Activated effector memory CD4-positive, alpha-beta T cell treated with Interleukin-2 at 50 U/mL for 16 hours (primary cell): Measurements from ENCODE around the gene BANK1.

Experiments
- DNase-seq: peaks from one replicate; pipeline ENCODE4 v3.0.0-alpha.2; 2020

The BANK1 gene

DNA sequence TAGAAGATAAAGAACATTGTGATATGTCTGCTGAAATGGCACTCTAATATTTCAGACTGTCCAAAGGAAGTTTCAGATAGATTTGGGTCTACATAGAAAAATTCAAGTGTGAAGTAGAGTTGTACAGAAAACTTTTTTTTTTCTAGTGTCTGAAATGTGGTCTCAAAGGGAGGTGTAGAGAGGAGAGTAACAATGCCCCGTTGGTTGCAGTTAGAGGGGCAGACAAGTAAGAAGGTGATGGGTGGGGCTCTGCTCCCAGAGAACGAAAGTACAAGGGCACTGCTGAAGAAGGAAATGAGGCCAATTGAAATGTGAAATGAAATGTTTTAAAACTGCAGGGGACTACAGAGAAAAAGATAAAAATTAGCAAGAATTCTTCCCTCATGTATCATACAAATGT, 177.8 kb downstream of the BANK1 start:
- no peak for DNase-seq

GRCh38 chr4:101969965-101970364, 179.4 kb downstream of the BANK1 start:
- no peak for DNase-seq

DNA sequence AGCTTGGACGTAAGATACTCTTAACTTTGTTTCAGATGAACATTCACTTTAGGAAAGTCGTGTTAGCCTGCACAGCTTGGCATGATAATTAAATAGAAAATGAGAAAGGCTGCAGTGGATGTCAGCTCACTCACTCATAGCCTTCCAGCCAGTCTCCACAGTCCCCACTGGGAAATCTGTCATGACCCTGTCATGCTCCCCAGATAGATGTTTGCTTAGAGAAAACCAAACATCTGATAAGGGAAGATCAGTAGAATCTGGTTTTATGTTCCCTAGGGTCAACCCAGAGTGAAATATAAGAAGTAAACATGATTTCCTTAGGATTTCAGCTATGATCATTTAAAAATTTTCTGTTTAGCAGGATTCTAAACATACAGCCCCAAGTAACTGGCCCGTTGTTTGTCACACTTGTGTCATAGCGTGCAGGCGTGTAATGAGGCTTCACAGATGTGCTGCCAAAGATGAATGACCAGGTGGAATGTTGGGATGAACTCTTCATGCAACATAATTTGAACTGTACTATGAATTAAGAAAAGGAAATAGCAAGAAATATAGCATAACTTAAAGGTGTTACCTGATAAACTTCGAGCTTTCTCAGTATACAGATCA, 180.1 kb downstream of the BANK1 start:
- no peak for DNase-seq

- no peak for DNase-seq
Observed at GRCh38 chr4:101972791-101973190, 182.3 kb downstream of the BANK1 start.

GRCh38 chr4:101973361-101973760, 182.8 kb downstream of the BANK1 start:
- DNase-seq = no peak

DNA sequence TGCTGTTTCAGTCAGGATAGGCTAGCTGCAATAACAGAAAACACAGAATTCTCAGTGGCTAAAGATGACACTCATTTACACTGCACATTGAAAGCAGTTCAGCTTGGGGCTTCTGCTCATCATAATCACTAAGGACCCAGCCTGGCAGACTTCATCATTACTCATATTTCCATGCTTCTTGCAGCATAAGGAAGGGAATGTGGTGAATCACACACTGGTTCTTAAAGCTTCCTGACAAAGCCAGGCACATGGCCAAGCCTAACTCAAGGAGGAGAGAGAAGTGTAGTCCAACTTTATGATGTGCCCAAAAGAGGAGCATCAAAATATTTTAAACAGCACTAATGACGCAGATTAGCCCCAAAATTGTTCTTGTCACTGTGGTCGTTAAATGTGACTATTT, 186.5 kb downstream of the BANK1 start:
- no peak for DNase-seq

DNA sequence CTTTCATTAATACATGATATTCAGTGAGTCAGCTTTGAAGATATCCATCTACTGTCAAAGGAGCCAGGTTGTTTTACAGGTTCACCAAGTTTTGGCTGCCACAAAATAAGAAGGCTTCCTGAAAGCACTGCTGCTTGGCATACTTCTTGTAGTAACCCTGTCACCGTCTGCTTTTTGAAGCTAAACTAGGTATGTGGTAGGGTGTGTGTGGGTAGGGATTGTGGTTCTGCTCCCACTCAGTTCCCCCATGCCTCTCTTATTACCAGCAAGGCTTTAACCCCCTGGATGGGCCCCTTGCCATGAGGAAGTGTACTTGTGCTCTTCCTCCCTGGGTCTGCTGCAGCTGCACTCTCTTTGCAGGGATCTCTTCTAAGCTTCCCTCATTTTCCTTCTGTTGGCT, 191.2 kb downstream of the BANK1 start:
- DNase-seq = no peak

- DNase-seq = no peak
Observed at GRCh38 chr4:101983835-101984234, 193.3 kb downstream of the BANK1 start.

DNA sequence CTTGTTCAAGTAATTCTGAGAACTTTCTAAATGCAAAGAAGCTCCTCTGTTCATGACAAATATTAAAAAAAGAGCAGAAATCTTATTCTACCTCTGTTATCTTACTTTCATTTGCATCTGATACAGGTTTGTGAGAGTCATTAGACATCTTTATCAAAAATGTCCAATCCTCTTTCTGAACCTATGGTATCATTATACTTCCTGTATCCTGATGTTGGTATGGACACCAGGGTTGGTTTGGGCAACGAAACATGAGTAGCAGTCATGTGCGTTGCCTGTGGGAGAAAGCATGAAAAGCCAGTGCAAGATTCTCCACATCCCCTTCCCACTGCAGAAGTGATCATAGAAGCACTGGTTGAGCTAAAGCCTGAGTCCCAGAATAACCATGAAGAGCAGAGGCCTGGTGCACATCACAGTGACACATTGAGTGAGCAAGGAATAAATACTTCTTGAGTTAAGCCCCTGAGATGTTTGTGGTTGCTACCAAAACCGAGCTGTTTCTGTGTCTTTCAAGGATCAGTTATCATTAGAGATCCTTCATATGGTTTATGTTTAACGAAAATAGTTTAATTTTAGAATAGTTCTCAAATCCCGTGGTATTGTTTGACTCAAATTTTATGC, 197.2 kb downstream of the BANK1 start:
- DNase-seq = no peak

- DNase-seq = no peak
Observed at GRCh38 chr4:101989551-101989950, 199.0 kb downstream of the BANK1 start.

- DNase-seq = no peak
Observed at GRCh38 chr4:101992446-101992845, 201.9 kb downstream of the BANK1 start.

DNA sequence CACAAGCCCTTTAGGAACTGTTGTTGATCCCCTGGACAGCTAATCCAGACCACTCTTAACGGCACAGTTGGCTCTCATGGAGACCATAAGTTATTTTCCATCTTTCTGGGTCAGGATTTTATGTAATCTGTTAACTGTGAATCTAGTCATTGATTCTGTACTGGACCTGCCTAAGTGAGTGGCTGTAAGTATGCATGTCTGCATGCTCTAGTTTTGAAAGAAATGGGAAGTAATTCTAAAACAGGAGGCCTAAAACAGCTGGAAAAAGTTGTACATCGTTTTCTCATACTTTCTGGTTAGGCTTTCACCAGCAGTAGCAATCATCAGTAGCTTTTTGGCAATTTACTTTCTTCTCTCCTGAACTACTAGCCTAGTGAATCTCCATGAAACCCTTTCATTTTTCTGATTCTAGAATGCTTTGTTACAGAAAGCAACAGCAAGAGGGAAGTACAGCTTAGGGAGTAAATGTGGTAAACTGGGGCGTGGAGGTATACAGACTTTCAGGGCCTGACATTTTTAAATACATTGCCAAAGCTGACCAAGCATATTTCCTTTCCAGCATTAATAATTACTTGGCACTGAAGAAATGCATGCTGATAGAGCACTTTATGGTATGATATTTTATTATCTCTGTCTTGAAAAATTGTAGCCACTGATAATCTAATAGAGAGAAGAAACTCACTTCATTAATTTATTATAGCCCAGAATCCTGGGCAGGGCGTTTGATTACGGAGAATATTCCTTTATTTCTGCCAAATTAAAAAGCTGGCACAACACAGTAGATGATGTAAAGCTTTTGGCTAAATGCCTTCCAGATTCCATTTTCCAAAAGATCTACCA, 202.7 kb downstream of the BANK1 start:
- DNase-seq = no peak

DNA sequence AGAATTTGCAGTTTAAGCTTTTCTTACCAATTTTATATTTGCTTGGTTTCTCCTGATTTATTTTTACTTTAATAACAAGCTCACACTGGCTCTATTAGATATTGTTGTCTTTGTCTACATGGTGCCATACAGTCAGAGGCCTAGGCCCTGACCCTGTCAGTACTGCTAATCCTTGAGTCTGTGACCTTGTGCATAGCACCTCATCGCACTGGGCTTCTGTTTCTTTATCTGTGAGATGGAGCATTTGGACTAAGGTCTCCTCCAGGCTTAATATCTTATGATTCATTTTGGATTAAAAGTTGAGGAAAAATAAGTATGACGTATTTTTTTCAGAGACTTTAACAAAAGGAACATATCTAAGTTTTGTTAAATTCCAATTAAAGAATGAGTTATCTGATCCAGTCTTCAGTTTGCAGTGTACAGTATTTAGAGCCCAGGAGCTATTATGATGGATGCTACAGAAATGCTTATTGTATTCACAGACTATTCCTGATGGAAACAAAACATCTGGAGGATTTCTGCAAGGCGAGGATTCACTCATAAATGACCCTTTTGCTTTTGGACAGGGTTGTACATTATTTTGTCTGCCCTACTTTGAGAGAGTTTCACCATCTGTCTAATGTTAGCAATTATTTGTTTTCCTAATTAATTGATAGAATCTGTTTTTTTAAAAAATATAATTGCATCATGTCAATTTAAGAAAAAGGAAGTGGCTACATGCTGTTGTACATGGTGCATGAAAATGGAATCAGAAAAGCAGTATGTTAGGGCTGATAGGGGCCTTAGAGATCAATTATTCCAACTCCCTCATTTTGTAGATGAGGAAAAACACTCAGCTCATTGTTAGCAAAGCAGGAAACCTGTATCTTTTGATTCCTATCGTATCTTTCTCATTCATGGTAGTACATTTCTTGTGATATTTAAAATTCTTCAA, 203.6 kb downstream of the BANK1 start:
- no peak for DNase-seq

DNA sequence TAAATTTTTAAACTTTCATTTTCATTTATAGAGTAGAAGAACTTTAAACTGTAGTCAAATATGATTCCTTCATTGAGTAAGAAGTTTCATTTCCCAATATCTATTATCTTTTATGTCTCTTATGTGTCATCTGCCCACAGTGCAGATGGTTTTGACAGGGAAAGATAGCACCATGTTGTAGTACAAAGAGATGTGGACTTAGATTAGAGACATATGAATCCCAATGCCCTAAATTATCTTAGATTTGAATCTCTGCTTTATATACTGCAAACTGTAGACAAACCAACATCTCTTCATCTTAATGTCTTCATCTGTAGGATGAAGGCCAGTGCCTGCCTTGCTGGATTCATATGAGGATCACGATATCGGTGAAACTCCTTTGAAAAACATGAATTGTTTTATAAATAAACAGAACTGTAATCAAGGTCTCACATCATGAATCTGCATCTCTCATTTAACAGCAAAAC, 217.5 kb downstream of the BANK1 start:
- DNase-seq = no peak

DNA sequence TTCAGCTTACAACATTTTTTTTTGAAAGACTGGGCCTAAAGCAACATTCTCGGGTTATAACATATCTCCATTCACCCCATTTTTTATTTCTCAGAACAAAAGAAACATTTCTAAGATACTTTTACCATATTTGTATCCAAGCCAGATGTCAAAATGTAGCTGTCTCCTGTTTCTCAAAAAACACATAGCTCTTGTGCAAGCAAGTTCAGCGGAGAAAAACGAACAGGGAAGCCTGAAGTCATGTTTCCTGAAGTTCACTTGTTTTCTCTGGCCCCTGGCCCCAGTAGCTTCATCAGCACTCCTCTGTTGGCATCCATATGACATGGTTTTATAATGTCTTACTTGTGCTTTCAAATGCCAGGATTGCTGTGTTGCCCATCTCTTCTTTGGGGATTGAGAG, 218.2 kb downstream of the BANK1 start:
- no peak for DNase-seq

GRCh38 chr4:102022343-102022742, 231.8 kb downstream of the BANK1 start:
- no peak for DNase-seq

DNA sequence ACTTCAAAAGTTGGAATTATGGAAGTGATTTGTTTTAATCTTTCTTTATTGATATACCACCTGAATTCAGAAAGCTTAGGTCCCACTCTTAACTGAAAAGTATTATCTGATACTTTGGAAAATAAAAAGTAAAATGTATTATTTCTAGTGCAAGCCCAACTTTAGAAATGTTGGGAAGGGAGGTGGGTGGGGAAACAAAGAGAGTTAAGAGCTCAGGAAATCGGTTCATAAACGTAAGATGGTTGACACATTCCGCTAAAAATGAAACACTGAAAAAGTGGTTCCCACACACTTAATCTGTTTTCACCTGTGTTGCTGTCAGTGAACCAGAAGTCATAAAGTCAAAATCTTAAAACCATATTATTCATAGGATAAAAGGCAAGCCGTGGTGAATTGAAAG, 237.4 kb downstream of the BANK1 start:
- no peak for DNase-seq

- DNase-seq = no peak
Observed at GRCh38 chr4:102031406-102031805, 240.9 kb downstream of the BANK1 start.

DNA sequence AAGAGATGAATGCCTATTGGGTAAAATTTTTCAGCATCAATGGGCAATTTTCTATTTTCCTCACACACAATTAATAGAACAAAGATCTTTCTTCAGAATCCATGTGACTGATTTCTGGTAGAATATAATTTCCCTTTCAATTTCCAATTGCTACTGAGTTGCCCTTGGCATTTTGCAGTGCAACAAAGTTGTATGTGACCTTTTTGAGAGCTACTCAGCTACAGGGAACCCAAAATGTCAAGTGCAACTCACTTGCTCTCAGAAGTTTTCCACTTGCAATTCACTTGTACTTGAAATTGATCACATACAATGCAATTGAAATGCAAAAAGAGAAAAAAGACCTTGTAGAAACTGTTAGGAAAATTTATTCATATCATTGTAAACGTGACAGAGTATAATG, 245.5 kb downstream of the BANK1 start:
- DNase-seq = no peak

GRCh38 chr4:102036619-102037376, 246.3 kb downstream of the BANK1 start:
- DNase-seq = no peak

GRCh38 chr4:102037566-102037965, 247.0 kb downstream of the BANK1 start:
- no peak for DNase-seq
